Neural cell (in vitro differentiated cells): ENCODE data around the gene DNAL1.

Experiments
- EP300 ChIP-seq: fragments of 450-650 bp; conservative IDR thresholded peaks from 2 replicates; pipeline ENCODE4 v1.6.1; 2014; ENCODE audit warnings: antibody characterized with exemption, mild to moderate bottlenecking, moderate library complexity; ENCODE audit not compliant: poor library complexity, severe bottlenecking
- EZH2 ChIP-seq: fragments of 200-600, 300-800 bp; shearing (Covaris generic), sonication (generic); IDR thresholded peaks from 2 replicates; pipeline ENCODE4 v1.6.1; 2014; ENCODE audit warnings: antibody characterized with exemption, low read length, borderline replicate concordance, mild to moderate bottlenecking; ENCODE audit not compliant: insufficient read depth, poor library complexity, severe bottlenecking
- POLR2AphosphoS5 ChIP-seq: IDR thresholded peaks from 2 replicates; pipeline ENCODE4 v1.6.1; 2012
- TF ChIP-seq, protein P1 (sequence below): fragments of 450-650 bp; IDR thresholded peaks from 2 replicates; pipeline ENCODE4 v1.5.1; 2014; ENCODE audit warnings: antibody characterized with exemption, mild to moderate bottlenecking, moderate library complexity; ENCODE audit not compliant: poor library complexity, severe bottlenecking

GRCh38 chr14:73633116-73634010, 11.4 kb upstream of the DNAL1 start:
- TF ChIP-seq, protein P1, sequence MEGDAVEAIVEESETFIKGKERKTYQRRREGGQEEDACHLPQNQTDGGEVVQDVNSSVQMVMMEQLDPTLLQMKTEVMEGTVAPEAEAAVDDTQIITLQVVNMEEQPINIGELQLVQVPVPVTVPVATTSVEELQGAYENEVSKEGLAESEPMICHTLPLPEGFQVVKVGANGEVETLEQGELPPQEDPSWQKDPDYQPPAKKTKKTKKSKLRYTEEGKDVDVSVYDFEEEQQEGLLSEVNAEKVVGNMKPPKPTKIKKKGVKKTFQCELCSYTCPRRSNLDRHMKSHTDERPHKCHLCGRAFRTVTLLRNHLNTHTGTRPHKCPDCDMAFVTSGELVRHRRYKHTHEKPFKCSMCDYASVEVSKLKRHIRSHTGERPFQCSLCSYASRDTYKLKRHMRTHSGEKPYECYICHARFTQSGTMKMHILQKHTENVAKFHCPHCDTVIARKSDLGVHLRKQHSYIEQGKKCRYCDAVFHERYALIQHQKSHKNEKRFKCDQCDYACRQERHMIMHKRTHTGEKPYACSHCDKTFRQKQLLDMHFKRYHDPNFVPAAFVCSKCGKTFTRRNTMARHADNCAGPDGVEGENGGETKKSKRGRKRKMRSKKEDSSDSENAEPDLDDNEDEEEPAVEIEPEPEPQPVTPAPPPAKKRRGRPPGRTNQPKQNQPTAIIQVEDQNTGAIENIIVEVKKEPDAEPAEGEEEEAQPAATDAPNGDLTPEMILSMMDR: peak; percentile 65
- TF ChIP-seq POLR2AphosphoS5: no peak
- TF ChIP-seq EP300: no peak
- no peak for TF ChIP-seq EZH2
